Muscle of arm (tissue), 12 donors: ENCODE measurements around the gene CLEC4G. TPM values are rescaled to one million over a fixed set of nuclear protein-coding genes. Genes with fewer than 3 reads are reported as not detected.
A peak's percentile ranks its signal among the peaks of the same experiment; 100 is the strongest.

Source experiments
- DNase-seq: peaks from one replicate; pipeline ENCODE4 v3.0.0-alpha.2; 2013
- polyA plus RNA-seq, 12 donors: library from polyadenylated mRNA; unstranded; fragments of 120-200 nt; gene quantifications; one replicate each; pipeline ENCODE4 v1.2.1, GENCODE V29; 2013; ENCODE audit not compliant: insufficient read length in 12 of 12

CLEC4G gene
- polyA plus RNA-seq, 12 donors: 0.19 to 0.47 (median 0.24) TPM; not detected in 7

- no peak for DNase-seq
Observed at GRCh38 chr19:7697721-7698287, 34.1 kb downstream of the CLEC4G start.

- no peak for DNase-seq
Observed at GRCh38 chr19:7694499-7694898, 37.4 kb downstream of the CLEC4G start.

GRCh38 chr19:7692417-7693088 is 39.4 kb downstream of the CLEC4G start:
- no peak for DNase-seq

GRCh38 chr19:7691497-7691896 is 40.4 kb downstream of the CLEC4G start:
- DNase-seq: no peak

- DNase-seq: no peak
Observed at GRCh38 chr19:7690779-7691258, 41.1 kb downstream of the CLEC4G start.

GRCh38 chr19:7689165-7689564 is 42.7 kb downstream of the CLEC4G start:
- no peak for DNase-seq

- DNase-seq: no peak
Observed at GRCh38 chr19:7687177-7687576, 44.7 kb downstream of the CLEC4G start.

- no peak for DNase-seq
Observed at GRCh38 chr19:7685546-7686445, 46.1 kb downstream of the CLEC4G start.

GRCh38 chr19:7682175-7682855 is 49.6 kb downstream of the CLEC4G start:
- no peak for DNase-seq

- DNase-seq: peak; percentile 73
Observed at GRCh38 chr19:7681340-7682174, 50.4 kb downstream of the CLEC4G start.

GRCh38 chr19:7680606-7681339 is 51.1 kb downstream of the CLEC4G start, which contains the start of gene TRAPPC5:
Gene TRAPPC5 (plus strand): TSS chr19:7680833. CDS start chr19:7682254, 1,421 bp downstream.
- peak; percentile 90 for DNase-seq

GRCh38 chr19:7679771-7680605 is 51.9 kb downstream of the CLEC4G start:
- no peak for DNase-seq

- no peak for DNase-seq
Observed at GRCh38 chr19:7678971-7679751, 52.7 kb downstream of the CLEC4G start.

Other genes starting within 250 kb of the CLEC4G start
- gene PEX11G, start 243.1 kb downstream of the CLEC4G start, polyA plus RNA-seq: 1 to 10 TPM in 10 of 12 donors, not detected in 2; 1.9 to 3.1 (median 2.3) TPM
- 10 to 100 TPM in 11 of 12 donors, not detected in 1; 30.7 to 89.4 (median 36.4) TPM for gene ZNF358, start 216.0 kb downstream of the CLEC4G start, polyA plus RNA-seq
- 10 to 100 TPM in 10 of 12 donors, 1 to 10 TPM in 1, not detected in 1; 9.7 to 16.7 (median 10.8) TPM for gene MCOLN1, start 209.5 kb downstream of the CLEC4G start, polyA plus RNA-seq
- gene PNPLA6, start 196.4 kb downstream of the CLEC4G start, polyA plus RNA-seq: 10 to 100 TPM in 11 of 12 donors, not detected in 1; 19.3 to 47.1 (median 24.1) TPM
- 1 to 10 TPM in 3 of 12 donors, under 1 TPM in 7, not detected in 2; 0.06 to 8.8 (median 0.33) TPM for gene CAMSAP3, start 136.2 kb downstream of the CLEC4G start, polyA plus RNA-seq
- gene XAB2, start 102.6 kb downstream of the CLEC4G start, polyA plus RNA-seq: 10 to 100 TPM in 11 of 12 donors, not detected in 1; 17.4 to 32.6 (median 20.7) TPM
- gene PET100, start 102.3 kb downstream of the CLEC4G start, polyA plus RNA-seq: 10 to 100 TPM in 11 of 12 donors, not detected in 1; 46.7 to 76.9 (median 63.3) TPM
- gene PCP2, start 98.4 kb downstream of the CLEC4G start, polyA plus RNA-seq: under 1 TPM in 3 of 12 donors, not detected in 9; 0.16 to 0.66 (median 0.40) TPM
- gene STXBP2, start 95.0 kb downstream of the CLEC4G start, polyA plus RNA-seq: 10 to 100 TPM in 2 of 12 donors, 1 to 10 TPM in 9, not detected in 1; 2.9 to 31.2 (median 4.1) TPM
- gene RETN, start 63.1 kb downstream of the CLEC4G start, polyA plus RNA-seq: 1 to 10 TPM in 10 of 12 donors, not detected in 2; 1.2 to 6.2 (median 1.8) TPM
- under 1 TPM in 6 of 12 donors, not detected in 6; 0.11 to 0.94 (median 0.26) TPM for gene MCEMP1, start 55.0 kb downstream of the CLEC4G start, polyA plus RNA-seq
- 10 to 100 TPM in 11 of 12 donors, not detected in 1; 24.1 to 50.8 (median 29.3) TPM for gene TRAPPC5, start 51.3 kb downstream of the CLEC4G start, polyA plus RNA-seq
- gene FCER2, start 30.0 kb downstream of the CLEC4G start, polyA plus RNA-seq: 1 to 10 TPM in 1 of 12 donors, under 1 TPM in 9, not detected in 2; 0.27 to 1.8 (median 0.43) TPM
- gene CD209, start 15.4 kb upstream of the CLEC4G start, polyA plus RNA-seq: 1 to 10 TPM in 11 of 12 donors, not detected in 1; 2.2 to 6.3 (median 3.5) TPM
- 1 to 10 TPM in 1 of 12 donors, under 1 TPM in 3, not detected in 8; 0.13 to 1.1 (median 0.40) TPM for gene CLEC4M, start 31.1 kb upstream of the CLEC4G start, polyA plus RNA-seq
- 10 to 100 TPM in 11 of 12 donors, not detected in 1; 10.6 to 15.6 (median 12.4) TPM for gene EVI5L, start 98.1 kb upstream of the CLEC4G start, polyA plus RNA-seq
- 1 to 10 TPM in 2 of 12 donors, under 1 TPM in 9, not detected in 1; 0.16 to 2.9 (median 0.22) TPM for gene PRR36, start 142.3 kb upstream of the CLEC4G start, polyA plus RNA-seq
- gene LRRC8E, start 156.4 kb upstream of the CLEC4G start, polyA plus RNA-seq: 1 to 10 TPM in 1 of 12 donors, under 1 TPM in 6, not detected in 5; 0.12 to 1.2 (median 0.41) TPM
- 10 to 100 TPM in 11 of 12 donors, not detected in 1; 16.3 to 37.0 (median 18.9) TPM for gene MAP2K7, start 171.8 kb upstream of the CLEC4G start, polyA plus RNA-seq
- under 1 TPM in 5 of 12 donors, not detected in 7; 0.21 to 0.60 (median 0.41) TPM for gene TGFBR3L, start 182.7 kb upstream of the CLEC4G start, polyA plus RNA-seq
- gene SNAPC2, start 188.2 kb upstream of the CLEC4G start, polyA plus RNA-seq: 10 to 100 TPM in 11 of 12 donors, not detected in 1; 10.9 to 20.3 (median 14.8) TPM
- 10 to 100 TPM in 1 of 12 donors, 1 to 10 TPM in 8, under 1 TPM in 2, not detected in 1; 0.86 to 14.9 (median 1.9) TPM for gene CTXN1, start 194.0 kb upstream of the CLEC4G start, polyA plus RNA-seq
- 10 to 100 TPM in 11 of 12 donors, not detected in 1; 33.8 to 49.3 (median 42.3) TPM for gene TIMM44, start 211.6 kb upstream of the CLEC4G start, polyA plus RNA-seq